ENCODE data around the gene ZNF22. TPM values are rescaled to one million over a fixed set of nuclear protein-coding genes. Genes with fewer than 3 reads are reported as not detected.

ZNF22 gene
- total RNA-seq, 1 experiment from 2014 or later: 14.6 TPM

- in situ Hi-C loops (cut with HindIII; ENCODE audit: low pct_unique_long_range_greater_than_20kb, low sequenced_read_pairs) (no loop called here), intact Hi-C loops (cut with micrococcal nuclease; ENCODE audit: unreplicated experiment) (no loop called here)
- Histone ChIP-seq H3K9me3 (ENCODE audit: control insufficient read depth, insufficient read depth, low read depth, low read length) (no peaks in the 10 kb centered on the region), H3K4me1 (ENCODE audit: control insufficient read depth, insufficient read depth, low read length) (peaks cover 86% of the 10 kb centered on the region), H3K27ac (ENCODE audit: low read length) (peak overlapping the region; percentile 76), H3K36me3 (ENCODE audit: control insufficient read depth, insufficient read depth, low read length) (no peaks in the 10 kb centered on the region), H3K27me3 (ENCODE audit: control insufficient read depth, insufficient read depth, low read length) (no peaks in the 10 kb centered on the region), H3K4me3 (ENCODE audit: low read depth in 2 of 2, low read length in 2 of 2) (peak overlapping the region; percentile 38 to 83)
- ChIA-PET CTCF (interaction anchor here (1.4 kb wide), 1 partner anchor 45 kb away, joined by 4 read pairs; no protein-coding TSS in a partner anchor), POLR2A (no interaction called here)
- DNase-seq (ENCODE audit: low read depth, low spot score) (no peak), ATAC-seq (no peak)
- BruUV-seq (replicated peaks): TSS peak; percentile 92
- TF ChIP-seq SIN3A (IDR thresholded peaks at IDR 0.05; ENCODE audit: borderline replicate concordance, insufficient read depth, low read depth, low read length) (no peak), POLR2AphosphoS5 (IDR thresholded peaks at IDR 0.05; ENCODE audit: low read depth, low read length) (no peak), TCF7L2 (IDR thresholded peaks at IDR 0.05; ENCODE audit: low read depth, low read length) (no peak), REST (IDR thresholded peaks at IDR 0.05; ENCODE audit: insufficient read depth in 1 of 2, low read depth in 2 of 2, low read length in 1 of 2) (no peak), CTCF (IDR thresholded peaks at IDR 0.05) (no peak)
Measured at GRCh38 chr10:44978213-44978569, 22.5 kb upstream of the ZNF22 start.

- ATAC-seq (peak; percentile 51), DNase-seq (ENCODE audit: low read depth, low spot score) (peak; percentile 91)
- Histone ChIP-seq H3K27me3 (ENCODE audit: control insufficient read depth, insufficient read depth, low read length) (no peaks in the 10 kb centered on the region), H3K4me1 (ENCODE audit: control insufficient read depth, insufficient read depth, low read length) (peaks cover 83% of the 10 kb centered on the region), H3K9me3 (ENCODE audit: control insufficient read depth, insufficient read depth, low read depth, low read length) (no peaks in the 10 kb centered on the region), H3K27ac (ENCODE audit: low read length) (peak within 1 kb of the TSS; percentile 76), H3K36me3 (ENCODE audit: control insufficient read depth, insufficient read depth, low read length) (no peaks in the 10 kb centered on the region), H3K4me3 (ENCODE audit: low read depth in 2 of 2, low read length in 2 of 2) (peak within 1 kb of the TSS; percentile 38 to 83)
- CTCF ChIA-PET: interaction anchor here (1.4 kb wide), 1 partner anchor 46 kb away, joined by 4 read pairs; no protein-coding TSS in a partner anchor
- intact Hi-C loops (cut with micrococcal nuclease; ENCODE audit: unreplicated experiment) (no loop called here), in situ Hi-C loops (cut with HindIII; ENCODE audit: low pct_unique_long_range_greater_than_20kb, low sequenced_read_pairs) (no loop called here)
- no TSS peak for BruUV-seq (replicated peaks)
- POLR2A ChIA-PET: no interaction called here
- peak; percentile 35; the same call in 1 of the 2 replicates for TF ChIP-seq TCF7L2 (IDR thresholded peaks at IDR 0.05; ENCODE audit: low read depth, low read length)
- TF ChIP-seq POLR2AphosphoS5 (IDR thresholded peaks at IDR 0.05; ENCODE audit: low read depth, low read length): peak; percentile 98
- TF ChIP-seq SIN3A (IDR thresholded peaks at IDR 0.05; ENCODE audit: borderline replicate concordance, insufficient read depth, low read depth, low read length): no peak
Measured at GRCh38 chr10:44978570-44979280, 22.0 kb upstream of the ZNF22 start, which contains the start of gene DEPP1. Gene DEPP1, minus strand, starts transcription at chr10:44978809. Its CDS starts 779 bp downstream, at chr10:44978030.
